HEK293 (cell line): ENCODE data around the gene LHFPL4.

Source experiments
- ZEB2 ChIP-seq: fragments of 450-650 bp; formaldehyde crosslinking; IDR thresholded peaks from 2 replicates; pipeline ENCODE4 v1.5.1; 2016; ENCODE audit warnings: missing biosample characterization, missing genetic modification characterization
- ZNF121 ChIP-seq: fragments of 450-650 bp; formaldehyde crosslinking; IDR thresholded peaks from 2 replicates; pipeline ENCODE4 v1.5.1; 2016; ENCODE audit warnings: missing biosample characterization, missing genetic modification characterization
- ZNF239 ChIP-seq: fragments of 450-650 bp; formaldehyde crosslinking; IDR thresholded peaks from 2 replicates; pipeline ENCODE4 v1.5.1; 2016; ENCODE audit warnings: missing biosample characterization, missing genetic modification characterization
- TF ChIP-seq, protein P1 (sequence below): fragments of 450-650 bp; formaldehyde crosslinking; IDR thresholded peaks from 2 replicates; pipeline ENCODE4 v1.5.1; 2016; ENCODE audit warnings: missing biosample characterization, missing genetic modification characterization, low read depth
- TF ChIP-seq, protein P2 (sequence below): fragments of 450-650 bp; formaldehyde crosslinking; IDR thresholded peaks from 2 replicates; pipeline ENCODE4 v1.5.1; 2017; ENCODE audit warnings: missing biosample characterization, missing genetic modification characterization

DNA sequence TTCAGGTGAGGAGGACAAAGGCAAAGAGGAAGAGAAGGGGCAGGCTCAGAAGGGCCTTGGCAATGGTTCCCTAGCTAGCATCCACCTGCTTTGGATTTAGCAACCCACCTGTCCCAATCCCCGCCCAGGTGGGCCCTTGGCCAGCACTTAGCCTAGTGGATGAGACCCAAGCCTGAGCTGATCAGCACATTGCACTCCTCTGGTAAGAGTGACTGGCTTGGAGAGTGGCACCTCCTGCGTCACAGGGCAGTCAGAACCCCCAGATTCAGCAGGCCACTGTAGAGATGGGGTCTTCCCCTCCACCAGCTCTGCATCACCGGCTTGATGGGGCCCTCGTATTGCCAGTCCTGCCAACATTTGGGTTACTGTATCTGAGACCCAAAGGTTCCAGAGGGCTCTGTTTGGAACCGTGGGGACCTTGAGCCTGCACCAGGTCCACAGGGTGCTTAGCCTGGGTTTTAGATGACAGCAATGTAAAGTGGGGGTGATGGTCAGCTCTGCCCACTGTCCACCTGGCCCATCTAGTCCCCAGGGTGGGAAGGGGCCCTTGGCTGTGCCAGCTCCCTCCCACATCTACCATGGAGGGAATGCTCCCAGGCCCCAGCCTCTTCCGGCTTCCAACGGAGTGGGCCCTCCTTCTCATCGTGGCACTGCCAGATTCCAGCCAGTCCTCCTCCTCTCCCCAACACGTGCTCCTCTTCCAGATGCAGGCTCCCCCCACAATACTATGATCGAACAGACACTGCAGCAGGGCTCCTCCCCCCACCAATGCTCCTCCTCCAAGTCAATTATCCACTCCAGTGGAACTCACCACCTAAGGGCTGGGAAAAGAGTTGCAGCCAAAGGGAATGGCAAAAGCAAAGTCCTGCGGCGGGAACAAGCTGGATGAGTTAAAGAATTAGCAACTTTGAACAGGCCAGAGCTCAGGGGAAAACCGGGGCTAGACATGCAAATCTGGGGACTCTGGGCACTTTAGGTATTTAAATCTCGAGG, 45.7 kb downstream of the LHFPL4 start:
- TF ChIP-seq, protein P1, sequence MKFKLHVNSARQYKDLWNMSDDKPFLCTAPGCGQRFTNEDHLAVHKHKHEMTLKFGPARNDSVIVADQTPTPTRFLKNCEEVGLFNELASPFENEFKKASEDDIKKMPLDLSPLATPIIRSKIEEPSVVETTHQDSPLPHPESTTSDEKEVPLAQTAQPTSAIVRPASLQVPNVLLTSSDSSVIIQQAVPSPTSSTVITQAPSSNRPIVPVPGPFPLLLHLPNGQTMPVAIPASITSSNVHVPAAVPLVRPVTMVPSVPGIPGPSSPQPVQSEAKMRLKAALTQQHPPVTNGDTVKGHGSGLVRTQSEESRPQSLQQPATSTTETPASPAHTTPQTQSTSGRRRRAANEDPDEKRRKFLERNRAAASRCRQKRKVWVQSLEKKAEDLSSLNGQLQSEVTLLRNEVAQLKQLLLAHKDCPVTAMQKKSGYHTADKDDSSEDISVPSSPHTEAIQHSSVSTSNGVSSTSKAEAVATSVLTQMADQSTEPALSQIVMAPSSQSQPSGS (tag by site-specific recombination): no peak
- TF ChIP-seq, protein P2, sequence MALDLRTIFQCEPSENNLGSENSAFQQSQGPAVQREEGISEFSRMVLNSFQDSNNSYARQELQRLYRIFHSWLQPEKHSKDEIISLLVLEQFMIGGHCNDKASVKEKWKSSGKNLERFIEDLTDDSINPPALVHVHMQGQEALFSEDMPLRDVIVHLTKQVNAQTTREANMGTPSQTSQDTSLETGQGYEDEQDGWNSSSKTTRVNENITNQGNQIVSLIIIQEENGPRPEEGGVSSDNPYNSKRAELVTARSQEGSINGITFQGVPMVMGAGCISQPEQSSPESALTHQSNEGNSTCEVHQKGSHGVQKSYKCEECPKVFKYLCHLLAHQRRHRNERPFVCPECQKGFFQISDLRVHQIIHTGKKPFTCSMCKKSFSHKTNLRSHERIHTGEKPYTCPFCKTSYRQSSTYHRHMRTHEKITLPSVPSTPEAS (tag by site-specific recombination): no peak
- TF ChIP-seq ZNF239 (tag by site-specific recombination) (no peak), ZNF121 (no peak), ZEB2 (no peak)
